WTC11 (cell line): Measurements from ENCODE around the gene CTXN3.

Experiments used
- CTCF ChIP-seq: fragments of 200-600 bp; IDR thresholded peaks from 2 replicates; pipeline ENCODE4 v1.8.0; 2022; ENCODE audit warnings: antibody characterized with exemption
- ESRRA ChIP-seq: sonication (generic); formaldehyde crosslinking; IDR thresholded peaks from 2 replicates; pipeline ENCODE4 v1.8.1; 2022; ENCODE audit warnings: mild to moderate bottlenecking, missing genetic modification reagents, borderline replicate concordance
- KAT7 ChIP-seq: sonication (generic); formaldehyde crosslinking; IDR thresholded peaks from 2 replicates; pipeline ENCODE4 v1.8.1; 2023; ENCODE audit warnings: missing genetic modification reagents, mild to moderate bottlenecking, borderline replicate concordance
- MAX ChIP-seq: sonication (generic); formaldehyde crosslinking; IDR thresholded peaks from 2 replicates; pipeline ENCODE4 v1.8.0; 2022; ENCODE audit warnings: mild to moderate bottlenecking, missing genetic modification reagents
- NFYB ChIP-seq: sonication (generic); formaldehyde crosslinking; conservative IDR thresholded peaks from 2 replicates; pipeline ENCODE4 v1.8.0; 2022; ENCODE audit warnings: low read depth, missing genetic modification reagents
- SP1 ChIP-seq: sonication (generic); formaldehyde crosslinking; conservative IDR thresholded peaks from 2 replicates; pipeline ENCODE4 v1.8.1; 2022; ENCODE audit warnings: missing genetic modification reagents
- STAT6 ChIP-seq: sonication (generic); formaldehyde crosslinking; conservative IDR thresholded peaks from 2 replicates; pipeline ENCODE4 v1.8.1; 2023; ENCODE audit warnings: mild to moderate bottlenecking, low read depth, missing genetic modification reagents, moderate library complexity
- TCF7 ChIP-seq: sonication (generic); formaldehyde crosslinking; IDR thresholded peaks from 2 replicates; pipeline ENCODE4 v1.8.0; 2022; ENCODE audit warnings: mild to moderate bottlenecking, low read depth, missing genetic modification reagents, moderate library complexity
- TEAD4 ChIP-seq: sonication (generic); formaldehyde crosslinking; IDR thresholded peaks from 2 replicates; pipeline ENCODE4 v1.8.0; 2022; ENCODE audit warnings: mild to moderate bottlenecking, missing genetic modification reagents
- TP53 ChIP-seq: sonication (generic); formaldehyde crosslinking; IDR thresholded peaks from 2 replicates; pipeline ENCODE4 v1.8.1; 2023; ENCODE audit warnings: mild to moderate bottlenecking, missing genetic modification reagents
- ZNF317 ChIP-seq: sonication (generic); formaldehyde crosslinking; IDR thresholded peaks from 2 replicates; pipeline ENCODE4 v1.8.1; 2023; ENCODE audit warnings: low read depth, mild to moderate bottlenecking, moderate library complexity, missing genetic modification reagents, borderline replicate concordance
- TF ChIP-seq, protein P1 (sequence below): sonication (generic); formaldehyde crosslinking; IDR thresholded peaks from 2 replicates; pipeline ENCODE4 v1.8.0; 2022; ENCODE audit warnings: mild to moderate bottlenecking, missing genetic modification reagents

DNA sequence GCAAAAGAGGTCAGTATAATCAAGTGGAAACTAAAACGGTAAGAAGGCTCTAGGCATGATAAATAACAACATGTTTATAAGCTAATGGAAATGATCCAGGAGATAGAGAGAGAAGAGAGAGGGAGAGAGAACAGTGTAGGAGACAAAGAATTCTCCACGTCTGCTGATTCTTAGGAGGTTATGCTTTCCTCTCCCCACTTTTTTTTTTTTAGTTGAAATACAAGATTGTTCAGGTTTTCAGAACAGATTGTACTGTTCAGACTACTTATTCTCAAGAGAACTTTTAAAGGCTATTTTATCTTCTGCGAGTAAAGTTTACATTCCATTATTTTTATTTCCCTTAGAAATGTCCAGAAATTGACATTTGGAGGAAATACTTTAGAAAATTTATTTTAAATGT is 58.3 kb downstream of the CTXN3 start:
- TF ChIP-seq ZNF317 (CRISPR knock-in tag) (no peak), KAT7 (CRISPR knock-in tag) (no peak), MAX (CRISPR knock-in tag) (no peak), TEAD4 (CRISPR knock-in tag) (no peak), ESRRA (CRISPR knock-in tag) (no peak), STAT6 (CRISPR knock-in tag) (no peak), CTCF (no peak), SP1 (CRISPR knock-in tag) (no peak), TCF7 (CRISPR knock-in tag) (no peak), NFYB (CRISPR knock-in tag) (no peak), TP53 (CRISPR knock-in tag) (no peak)
- TF ChIP-seq, protein P1, sequence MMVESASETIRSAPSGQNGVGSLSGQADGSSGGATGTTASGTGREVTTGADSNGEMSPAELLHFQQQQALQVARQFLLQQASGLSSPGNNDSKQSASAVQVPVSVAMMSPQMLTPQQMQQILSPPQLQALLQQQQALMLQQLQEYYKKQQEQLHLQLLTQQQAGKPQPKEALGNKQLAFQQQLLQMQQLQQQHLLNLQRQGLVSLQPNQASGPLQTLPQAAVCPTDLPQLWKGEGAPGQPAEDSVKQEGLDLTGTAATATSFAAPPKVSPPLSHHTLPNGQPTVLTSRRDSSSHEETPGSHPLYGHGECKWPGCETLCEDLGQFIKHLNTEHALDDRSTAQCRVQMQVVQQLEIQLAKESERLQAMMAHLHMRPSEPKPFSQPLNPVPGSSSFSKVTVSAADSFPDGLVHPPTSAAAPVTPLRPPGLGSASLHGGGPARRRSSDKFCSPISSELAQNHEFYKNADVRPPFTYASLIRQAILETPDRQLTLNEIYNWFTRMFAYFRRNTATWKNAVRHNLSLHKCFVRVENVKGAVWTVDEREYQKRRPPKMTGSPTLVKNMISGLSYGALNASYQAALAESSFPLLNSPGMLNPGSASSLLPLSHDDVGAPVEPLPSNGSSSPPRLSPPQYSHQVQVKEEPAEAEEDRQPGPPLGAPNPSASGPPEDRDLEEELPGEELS: no peak
